ENCODE data around the gene NMRAL1. TPM values are rescaled to one million over a fixed set of nuclear protein-coding genes. Genes with fewer than 3 reads are reported as not detected.
A peak's percentile ranks its signal among the peaks of the same experiment; 100 is the strongest.

The NMRAL1 gene
- total RNA-seq, 1 donor from 2014 or later, result 62.7 TPM

DNA sequence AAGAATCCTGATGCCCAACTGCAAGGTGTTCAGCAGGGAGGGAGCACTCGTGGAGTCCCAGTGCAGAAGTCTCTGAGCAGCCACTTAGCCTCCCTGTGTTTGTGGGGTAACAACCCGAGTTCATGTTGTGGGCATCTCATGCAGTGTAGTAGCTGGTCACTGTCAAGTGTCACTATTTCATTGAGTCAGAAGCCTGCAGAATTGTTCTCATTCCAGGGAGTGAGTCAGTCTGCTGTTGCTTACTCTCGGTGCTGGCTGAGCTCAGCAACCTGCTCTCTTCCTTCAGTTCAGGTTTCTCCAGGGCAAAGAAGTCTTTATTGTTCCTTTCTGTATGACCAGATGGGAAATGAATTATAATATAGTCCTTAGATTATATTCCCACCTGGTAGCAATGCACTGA, 25.8 kb upstream of the NMRAL1 start:
- Histone ChIP-seq H3K36me3 (ENCODE audit: control insufficient read depth, insufficient read depth, low read length) (peaks cover 1% of the 10 kb centered on the region), H3K4me3 (ENCODE audit: low read depth, low read length) (no peak overlapping the region), H3K27me3 (ENCODE audit: control insufficient read depth, insufficient read depth, low read length) (no peaks in the 10 kb centered on the region)
- TF ChIP-seq, protein P1, sequence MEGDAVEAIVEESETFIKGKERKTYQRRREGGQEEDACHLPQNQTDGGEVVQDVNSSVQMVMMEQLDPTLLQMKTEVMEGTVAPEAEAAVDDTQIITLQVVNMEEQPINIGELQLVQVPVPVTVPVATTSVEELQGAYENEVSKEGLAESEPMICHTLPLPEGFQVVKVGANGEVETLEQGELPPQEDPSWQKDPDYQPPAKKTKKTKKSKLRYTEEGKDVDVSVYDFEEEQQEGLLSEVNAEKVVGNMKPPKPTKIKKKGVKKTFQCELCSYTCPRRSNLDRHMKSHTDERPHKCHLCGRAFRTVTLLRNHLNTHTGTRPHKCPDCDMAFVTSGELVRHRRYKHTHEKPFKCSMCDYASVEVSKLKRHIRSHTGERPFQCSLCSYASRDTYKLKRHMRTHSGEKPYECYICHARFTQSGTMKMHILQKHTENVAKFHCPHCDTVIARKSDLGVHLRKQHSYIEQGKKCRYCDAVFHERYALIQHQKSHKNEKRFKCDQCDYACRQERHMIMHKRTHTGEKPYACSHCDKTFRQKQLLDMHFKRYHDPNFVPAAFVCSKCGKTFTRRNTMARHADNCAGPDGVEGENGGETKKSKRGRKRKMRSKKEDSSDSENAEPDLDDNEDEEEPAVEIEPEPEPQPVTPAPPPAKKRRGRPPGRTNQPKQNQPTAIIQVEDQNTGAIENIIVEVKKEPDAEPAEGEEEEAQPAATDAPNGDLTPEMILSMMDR (IDR thresholded peaks at IDR 0.05; ENCODE audit: insufficient read depth, low read length, severe bottlenecking), result no peak
- DNase-seq (ENCODE audit: low read depth) (peak; percentile 84), FAIRE-seq (no peak)

DNA sequence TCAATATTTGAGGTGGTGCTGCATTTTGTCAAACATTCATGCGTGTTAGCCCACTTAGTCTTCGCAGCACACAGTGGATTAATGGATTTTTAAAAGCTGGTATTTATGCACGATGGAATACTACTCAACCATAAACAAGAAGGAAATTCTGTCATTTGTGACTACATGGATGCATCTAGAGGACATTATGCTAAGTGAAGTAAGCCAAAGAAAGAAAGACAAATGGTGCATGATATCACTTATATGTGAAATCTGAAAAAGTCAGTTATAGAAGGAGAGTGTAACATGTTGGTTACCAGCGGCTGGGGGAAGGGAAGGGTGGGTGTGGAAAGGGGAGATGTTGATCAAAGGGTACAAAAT, 24.8 kb upstream of the NMRAL1 start:
- H3K27me3 ChIP-seq (ENCODE audit: control insufficient read depth, insufficient read depth, low read length), result no peaks in the 10 kb centered on the region
- TF ChIP-seq, protein P1 (IDR thresholded peaks at IDR 0.05; ENCODE audit: insufficient read depth, low read length, severe bottlenecking), result no peak

DNA sequence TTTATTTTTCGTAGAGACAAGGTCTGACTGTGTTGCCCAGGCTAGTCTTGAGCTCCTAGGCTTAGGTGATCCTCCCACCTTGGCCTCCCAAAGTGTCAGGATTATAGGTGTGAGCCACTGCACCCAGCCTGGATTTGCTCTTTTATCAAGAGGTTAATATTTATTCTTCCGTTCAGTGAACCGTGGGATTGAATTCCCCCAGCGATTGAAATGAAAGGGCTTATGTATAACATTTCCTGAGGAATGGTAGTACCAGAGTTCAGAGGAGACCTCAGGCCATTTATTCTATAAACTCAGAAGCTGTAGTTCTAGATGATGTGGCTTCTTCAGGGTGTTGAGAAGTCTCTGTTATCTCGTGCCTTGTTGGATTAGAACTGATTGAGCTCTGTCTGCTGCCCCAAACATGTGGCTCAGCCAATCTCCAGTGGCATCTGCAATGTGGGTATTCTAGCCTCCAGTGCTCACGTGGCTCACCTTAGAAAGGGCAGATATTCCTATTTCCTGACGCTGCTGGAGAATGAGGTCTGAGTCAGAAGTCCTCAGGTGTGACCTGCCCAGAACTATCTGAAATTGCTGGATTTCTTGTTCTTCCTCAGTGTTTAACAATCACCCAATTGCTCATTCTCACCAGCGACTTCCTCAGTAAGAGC, 24.2 kb upstream of the NMRAL1 start:
- no peak for FAIRE-seq
- no peak overlapping the region for H3K4me3 ChIP-seq (ENCODE audit: low read depth, low read length)
- DNase-seq (ENCODE audit: low read depth), result peak; percentile 74
- TF ChIP-seq, protein P1 (IDR thresholded peaks at IDR 0.05; ENCODE audit: insufficient read depth, low read length, severe bottlenecking), result no peak
- H3K27me3 ChIP-seq (ENCODE audit: control insufficient read depth, insufficient read depth, low read length), result no peaks in the 10 kb centered on the region
- H3K36me3 ChIP-seq (ENCODE audit: control insufficient read depth, insufficient read depth, low read length), result no peaks in the 10 kb centered on the region

More for the DNA sequence above, 24.8 kb upstream of the NMRAL1 start:
- Histone ChIP-seq H3K36me3 (ENCODE audit: control insufficient read depth, insufficient read depth, low read length) (no peaks in the 10 kb centered on the region), H3K4me3 (ENCODE audit: low read depth, low read length) (no peak overlapping the region)
- FAIRE-seq, result no peak
- DNase-seq (ENCODE audit: low read depth), result no peak

- Histone ChIP-seq H3K27me3 (ENCODE audit: control insufficient read depth, insufficient read depth, low read length) (no peaks in the 10 kb centered on the region), H3K4me3 (ENCODE audit: low read depth, low read length) (no peak overlapping the region), H3K36me3 (ENCODE audit: control insufficient read depth, insufficient read depth, low read length) (no peaks in the 10 kb centered on the region)
- TF ChIP-seq, protein P1 (IDR thresholded peaks at IDR 0.05; ENCODE audit: insufficient read depth, low read length, severe bottlenecking), result no peak
- FAIRE-seq (no peak), DNase-seq (ENCODE audit: low read depth) (peak; percentile 88)
These were observed 21.9 kb upstream of the NMRAL1 start for GRCh38 chr16:4496305-4496704.

DNA sequence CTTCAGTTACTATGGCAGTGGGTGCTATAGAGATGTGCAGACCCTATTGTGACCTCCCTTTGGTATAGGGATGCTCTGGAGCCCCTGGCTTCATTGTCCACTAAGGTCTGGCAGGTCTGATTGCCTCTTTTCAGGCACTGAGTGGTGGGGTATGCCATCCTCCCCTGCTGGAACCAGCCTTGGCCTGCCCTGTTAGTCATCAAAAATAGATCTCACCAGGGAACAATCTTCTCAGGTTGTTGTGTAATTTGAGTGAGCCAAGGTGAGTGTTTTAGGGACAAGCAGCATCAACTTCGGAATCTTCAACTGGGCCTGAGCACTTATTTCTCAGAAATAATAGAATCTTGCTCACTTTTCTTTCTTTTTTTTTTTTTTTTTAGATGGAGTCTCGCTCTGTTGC, 21.3 kb upstream of the NMRAL1 start:
- TF ChIP-seq, protein P1 (IDR thresholded peaks at IDR 0.05; ENCODE audit: insufficient read depth, low read length, severe bottlenecking), result no peak
- Histone ChIP-seq H3K36me3 (ENCODE audit: control insufficient read depth, insufficient read depth, low read length) (no peaks in the 10 kb centered on the region), H3K4me3 (ENCODE audit: low read depth, low read length) (no peak overlapping the region), H3K27me3 (ENCODE audit: control insufficient read depth, insufficient read depth, low read length) (no peaks in the 10 kb centered on the region)
- DNase-seq (ENCODE audit: low read depth), result peak; percentile 96
- FAIRE-seq, result no peak

All from bronchial epithelial cell (primary cell).